Stimulated activated CD8-positive, alpha-beta memory T cell treated with anti-CD3 and anti-CD28 coated beads, Interleukin-15, amount 100 ng/mL, for 48 hours (primary cell): ENCODE data around the gene FADD.
A peak's percentile ranks its signal among the peaks of the same experiment; 100 is the strongest.
"Not testable (repeated sequence)": the region's sequence is repeated elsewhere in the genome, so short reads cannot be mapped to it uniquely, and the experiment has no call there.

Source experiments
- DNase-seq, 2 donors: peaks; one replicate each; pipeline ENCODE4 v3.0.0-alpha.2; 2020; ENCODE audit warnings: low read depth in 2 of 2

Gene FADD

DNA sequence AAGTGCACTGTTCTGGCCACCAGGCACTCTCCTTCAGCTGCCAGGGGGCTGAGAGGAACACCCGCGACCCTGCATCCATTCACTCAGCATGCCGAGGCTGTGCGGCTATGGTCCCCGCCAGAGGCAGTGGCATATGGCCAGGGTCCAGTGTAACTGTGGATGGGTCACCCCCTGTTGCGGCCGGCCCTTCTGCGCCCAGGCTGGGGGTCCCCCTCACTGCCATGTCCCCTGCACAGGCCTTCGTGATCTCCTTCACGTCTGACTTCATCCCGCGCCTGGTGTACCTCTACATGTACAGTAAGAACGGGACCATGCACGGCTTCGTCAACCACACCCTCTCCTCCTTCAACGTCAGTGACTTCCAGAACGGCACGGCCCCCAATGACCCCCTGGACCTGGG, 20.8 kb upstream of the FADD start:
- no peak for DNase-seq

DNA sequence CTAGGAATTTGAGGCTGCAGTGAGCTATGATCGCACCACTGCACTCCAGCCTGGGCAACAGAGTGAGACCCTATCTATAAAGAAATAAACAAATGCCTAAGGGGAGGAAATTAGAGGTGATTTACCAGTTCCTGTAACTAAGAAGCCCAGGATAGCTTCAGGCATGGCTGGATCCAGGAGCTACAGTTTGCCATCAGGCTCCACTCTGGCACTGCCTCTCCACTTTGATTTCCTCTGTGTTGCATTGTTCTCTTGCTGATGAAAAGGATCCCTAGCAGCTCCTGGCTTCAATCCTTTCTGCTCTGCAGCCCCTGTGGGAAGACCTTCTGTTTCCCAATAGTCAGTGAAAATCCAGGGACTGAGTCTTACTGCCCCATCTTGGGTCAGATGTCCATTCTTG, 20.1 kb upstream of the FADD start:
- no peak for DNase-seq

DNA sequence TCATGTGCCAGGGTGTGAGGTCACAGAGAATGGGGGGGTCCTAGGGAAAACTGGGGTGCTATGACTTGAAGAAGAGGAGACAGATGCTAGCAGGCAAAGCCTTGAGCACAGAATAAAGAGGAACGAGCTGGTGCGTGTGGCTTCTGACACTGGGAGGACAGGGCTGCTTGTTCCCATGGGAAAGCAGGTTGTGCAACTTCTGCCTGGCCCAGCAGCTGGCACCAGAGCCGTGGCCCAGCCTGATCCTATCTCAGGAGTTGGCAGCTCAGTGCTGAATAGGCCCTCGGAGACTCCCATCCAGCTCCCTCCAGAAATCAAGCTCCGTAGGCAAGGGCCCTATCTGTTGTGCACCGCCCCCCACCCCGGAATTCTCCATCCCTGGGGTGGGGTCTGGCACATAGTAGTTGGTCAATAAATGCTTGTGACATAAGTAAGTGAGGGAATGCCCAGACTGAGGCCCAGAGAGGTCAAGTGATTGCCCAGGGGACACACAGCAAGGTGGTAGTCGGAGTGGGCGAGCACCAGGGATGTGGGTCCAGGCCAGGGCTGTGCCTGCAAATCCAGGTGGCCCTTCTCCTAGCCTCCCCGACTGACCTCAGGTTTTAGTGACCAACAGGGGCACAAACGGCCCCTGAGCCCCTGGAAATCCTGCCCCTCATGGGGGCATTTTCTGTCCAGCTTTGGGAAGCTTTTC, 19.5 kb upstream of the FADD start:
- no peak for DNase-seq

DNA sequence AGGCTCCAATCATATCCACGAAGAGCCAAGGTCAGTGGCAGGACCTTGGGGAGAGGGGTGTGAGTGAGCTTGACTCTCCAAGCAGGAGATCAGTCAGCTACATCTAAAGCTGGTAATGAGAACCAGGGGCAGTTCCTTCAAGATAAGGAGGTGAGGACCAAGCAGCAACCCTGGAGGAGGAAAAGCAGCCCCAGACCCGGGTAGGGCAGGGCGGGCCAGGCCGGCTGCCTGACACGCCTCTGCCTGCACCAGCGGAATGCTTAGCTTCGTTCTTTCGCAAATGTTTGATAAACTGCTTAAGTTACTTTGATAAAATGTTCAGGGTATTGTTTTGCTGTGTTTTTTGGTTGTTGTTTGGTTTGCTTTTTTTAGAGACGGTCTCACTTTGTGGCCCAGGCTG, 18.7 kb upstream of the FADD start:
- DNase-seq, result no peak

DNA sequence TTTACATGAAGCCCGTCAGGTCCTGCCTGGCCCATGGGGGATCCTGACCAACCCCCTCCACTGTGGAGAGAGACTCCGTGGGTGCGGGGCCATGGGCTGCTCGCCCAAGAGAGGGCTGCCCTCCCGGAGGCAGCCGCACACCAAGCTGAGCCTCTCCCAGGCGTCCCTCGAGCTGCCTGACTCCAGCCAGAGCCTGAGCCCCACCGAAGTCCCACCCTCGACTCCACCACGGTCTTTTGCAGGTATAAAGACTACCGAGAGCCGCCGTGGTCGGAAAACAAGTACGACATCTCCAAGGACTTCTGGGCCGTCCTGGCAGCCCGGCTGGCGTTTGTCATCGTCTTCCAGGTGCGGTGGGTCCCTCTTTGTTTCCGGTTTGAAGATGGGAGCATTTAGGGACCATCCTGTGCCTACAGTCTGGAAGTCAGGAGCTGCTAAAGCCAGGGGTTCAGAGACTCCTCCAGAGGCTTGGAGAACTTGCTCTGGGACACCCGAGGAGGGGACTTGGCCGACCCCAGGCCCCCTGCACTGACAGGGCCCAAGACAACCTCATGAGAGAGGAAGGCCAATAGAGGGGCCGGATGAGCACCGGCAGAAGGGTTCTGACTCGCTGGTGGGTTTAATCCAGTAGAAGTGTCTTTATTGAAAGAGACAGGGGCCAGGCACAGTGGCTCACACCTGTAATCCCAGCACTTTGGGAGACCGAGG, 17.6 kb upstream of the FADD start:
- no peak for DNase-seq

DNA sequence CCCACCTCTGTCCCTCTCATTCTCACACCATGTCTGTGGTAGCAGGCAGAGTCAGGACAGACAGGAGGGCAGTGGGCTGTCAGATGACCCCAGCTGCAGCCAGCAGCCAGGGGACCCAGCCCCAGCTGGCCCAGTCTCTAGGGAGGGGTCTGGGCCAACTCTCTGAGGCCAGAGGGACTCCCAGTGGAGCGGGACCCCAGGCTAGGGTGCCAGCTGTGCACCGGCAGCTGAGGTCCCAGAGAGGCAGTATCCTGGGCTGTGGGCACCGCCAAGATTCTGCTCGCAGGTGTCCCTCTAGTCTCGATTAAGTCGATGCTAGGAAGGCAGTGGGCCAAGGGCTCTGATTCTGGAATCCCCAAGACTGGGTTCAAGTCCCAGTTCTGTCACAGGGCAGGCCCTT, 16.7 kb upstream of the FADD start:
- DNase-seq, result no peak

DNA sequence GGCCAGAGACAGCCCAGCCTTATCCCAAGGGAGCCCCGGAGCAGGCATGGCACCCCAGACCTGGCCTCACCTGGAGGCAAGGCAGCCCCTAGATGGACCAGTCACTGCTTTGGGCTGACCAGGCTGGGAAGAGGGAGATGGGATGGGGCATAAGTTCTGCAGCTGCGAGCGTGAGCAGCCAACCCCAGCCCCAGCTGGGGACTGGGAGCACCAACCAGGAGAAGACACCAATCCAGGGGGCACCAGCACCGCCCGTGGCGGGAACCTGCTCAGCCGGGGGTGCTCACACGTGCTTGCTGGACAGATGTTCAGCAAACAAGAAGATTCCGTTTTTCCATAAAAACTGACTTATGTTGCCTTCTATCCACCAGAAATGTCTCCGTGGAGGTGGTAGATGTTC, 16.2 kb upstream of the FADD start:
- no peak for DNase-seq

DNA sequence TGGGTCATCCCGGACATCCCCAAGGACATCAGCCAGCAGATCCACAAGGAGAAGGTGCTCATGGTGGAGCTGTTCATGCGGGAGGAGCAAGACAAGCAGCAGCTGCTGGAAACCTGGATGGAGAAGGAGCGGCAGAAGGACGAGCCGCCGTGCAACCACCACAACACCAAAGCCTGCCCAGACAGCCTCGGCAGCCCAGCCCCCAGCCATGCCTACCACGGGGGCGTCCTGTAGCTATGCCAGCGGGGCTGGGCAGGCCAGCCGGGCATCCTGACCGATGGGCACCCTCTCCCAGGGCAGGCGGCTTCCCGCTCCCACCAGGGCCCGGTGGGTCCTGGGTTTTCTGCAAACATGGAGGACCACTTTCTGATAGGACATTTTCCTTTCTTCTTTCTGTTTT, 15.3 kb upstream of the FADD start:
- no peak for DNase-seq

DNA sequence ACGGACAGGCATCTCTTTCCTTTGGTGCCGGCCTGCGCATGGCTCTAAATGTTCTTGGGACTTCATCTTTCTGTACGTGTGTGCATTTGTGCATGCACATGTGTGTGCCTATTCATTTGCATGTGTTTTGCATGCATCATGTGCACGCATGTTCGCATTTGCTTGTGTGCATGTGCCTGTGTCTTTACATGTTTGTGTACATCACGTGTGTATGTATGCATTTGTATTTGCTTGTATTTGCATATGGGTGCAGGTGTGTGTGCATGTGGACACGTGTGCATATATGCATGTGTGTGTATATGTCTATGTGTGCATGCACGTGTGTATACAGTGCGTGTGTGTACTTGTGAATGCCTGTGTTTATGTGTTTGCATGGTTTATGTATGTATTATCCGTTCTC, 13.5 kb upstream of the FADD start:
- DNase-seq, result no peak

DNA sequence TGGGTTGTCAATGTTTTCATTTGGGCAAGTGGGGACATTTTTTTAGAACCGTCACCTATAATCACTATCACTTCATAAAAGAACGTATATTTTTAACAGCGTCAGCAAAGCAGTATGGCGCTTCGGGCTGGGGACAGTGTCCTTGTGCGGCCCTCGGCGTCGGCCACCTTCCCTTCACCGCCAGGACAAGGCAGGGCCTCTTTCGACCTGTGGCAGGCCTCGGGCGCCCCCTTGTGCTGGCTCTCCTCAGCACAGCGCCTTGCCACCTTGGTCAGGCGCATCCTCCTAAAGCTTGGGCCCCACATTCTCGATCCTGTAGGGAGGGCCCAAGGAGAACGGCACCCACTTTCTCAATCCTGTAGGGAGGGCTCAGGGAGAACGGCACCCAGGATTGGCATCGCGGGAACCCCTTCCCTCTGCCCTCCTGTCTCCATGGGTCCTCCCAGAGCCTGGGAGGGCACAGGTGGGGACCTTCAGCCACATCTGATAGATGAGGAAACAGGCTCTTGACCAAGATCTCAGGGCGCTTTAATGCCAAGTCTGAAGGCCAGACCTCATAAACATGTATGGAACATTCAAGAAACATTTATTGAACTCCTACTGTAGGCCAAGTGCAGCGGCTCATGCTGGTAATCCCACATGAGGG, 11.5 kb upstream of the FADD start:
- DNase-seq, result peak; percentile 23 to 39

DNA sequence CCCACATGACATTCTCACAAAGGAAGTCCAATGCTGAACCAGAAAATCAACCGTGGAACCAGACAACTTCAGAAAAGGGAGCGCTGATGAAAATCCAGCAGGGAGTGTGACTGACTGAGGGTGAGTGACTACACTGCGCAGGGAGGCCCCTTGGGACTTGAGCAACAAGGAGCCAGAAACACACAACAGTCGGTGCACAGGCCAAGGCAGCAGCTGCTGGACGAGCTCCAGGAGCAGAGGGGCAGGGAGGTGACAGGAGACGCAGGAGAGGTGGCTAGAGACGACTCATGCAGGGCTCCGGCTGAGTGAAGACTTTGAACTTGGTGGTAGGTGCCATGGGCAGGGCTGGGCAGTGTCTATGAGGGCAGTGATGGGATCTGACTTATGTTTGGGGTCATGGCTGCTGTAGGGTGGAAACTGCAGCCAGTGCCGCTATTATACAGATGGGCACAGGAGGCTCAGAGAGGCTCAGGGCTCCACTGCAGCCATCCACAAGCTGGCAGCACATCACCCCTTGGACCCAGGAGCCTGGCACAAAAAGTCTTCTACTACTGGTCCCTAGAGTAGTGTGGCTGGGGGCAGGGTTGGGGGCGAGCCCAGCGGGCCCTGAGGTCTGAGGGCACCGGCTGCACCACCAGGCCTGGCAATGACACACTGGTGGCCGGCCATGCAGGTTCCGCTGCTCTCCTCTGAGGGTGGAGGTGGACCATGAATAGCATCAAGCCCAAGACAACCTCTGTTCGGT, 10.3 kb upstream of the FADD start:
- no peak for DNase-seq

DNA sequence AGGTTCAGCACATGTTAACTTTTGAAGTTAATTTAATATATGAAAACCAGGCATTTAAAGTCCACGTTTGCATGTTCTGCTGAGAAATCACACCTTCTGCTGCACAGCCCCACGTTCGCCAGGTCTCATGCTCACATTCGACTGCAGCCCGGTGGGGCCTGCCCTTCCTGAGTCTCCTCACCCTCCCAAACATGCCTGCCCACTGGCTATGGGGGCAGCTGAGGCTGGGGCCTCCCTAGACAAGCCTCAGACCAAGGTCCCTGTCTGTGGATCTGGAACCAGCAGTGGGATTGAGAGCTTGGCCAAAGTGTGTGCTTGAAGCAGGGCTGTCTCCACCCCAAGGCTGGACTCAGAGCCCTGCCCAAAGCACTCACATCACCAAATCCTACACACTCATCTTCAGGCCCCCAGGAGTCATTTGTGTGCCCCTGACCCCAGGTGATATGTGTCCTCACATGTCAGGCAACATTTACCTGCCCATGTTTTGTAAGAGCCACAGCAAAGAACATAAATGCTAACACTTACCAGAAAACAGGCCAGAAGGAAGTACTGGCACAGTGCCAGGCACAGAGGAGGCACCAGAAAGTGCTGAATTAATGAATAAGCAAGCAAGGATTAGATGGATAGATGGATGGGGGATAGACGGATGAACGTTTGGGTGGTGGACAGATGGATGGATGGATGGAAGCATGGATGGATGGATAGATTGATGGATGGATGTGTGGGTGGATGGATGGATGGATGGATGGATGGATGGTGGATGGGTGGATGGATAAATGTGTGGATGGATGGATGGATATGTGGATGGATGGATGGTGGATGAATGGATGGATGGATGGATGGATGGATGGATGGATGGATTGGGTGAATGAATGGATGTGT, 9.4 kb upstream of the FADD start:
- DNase-seq, result no peak

DNA sequence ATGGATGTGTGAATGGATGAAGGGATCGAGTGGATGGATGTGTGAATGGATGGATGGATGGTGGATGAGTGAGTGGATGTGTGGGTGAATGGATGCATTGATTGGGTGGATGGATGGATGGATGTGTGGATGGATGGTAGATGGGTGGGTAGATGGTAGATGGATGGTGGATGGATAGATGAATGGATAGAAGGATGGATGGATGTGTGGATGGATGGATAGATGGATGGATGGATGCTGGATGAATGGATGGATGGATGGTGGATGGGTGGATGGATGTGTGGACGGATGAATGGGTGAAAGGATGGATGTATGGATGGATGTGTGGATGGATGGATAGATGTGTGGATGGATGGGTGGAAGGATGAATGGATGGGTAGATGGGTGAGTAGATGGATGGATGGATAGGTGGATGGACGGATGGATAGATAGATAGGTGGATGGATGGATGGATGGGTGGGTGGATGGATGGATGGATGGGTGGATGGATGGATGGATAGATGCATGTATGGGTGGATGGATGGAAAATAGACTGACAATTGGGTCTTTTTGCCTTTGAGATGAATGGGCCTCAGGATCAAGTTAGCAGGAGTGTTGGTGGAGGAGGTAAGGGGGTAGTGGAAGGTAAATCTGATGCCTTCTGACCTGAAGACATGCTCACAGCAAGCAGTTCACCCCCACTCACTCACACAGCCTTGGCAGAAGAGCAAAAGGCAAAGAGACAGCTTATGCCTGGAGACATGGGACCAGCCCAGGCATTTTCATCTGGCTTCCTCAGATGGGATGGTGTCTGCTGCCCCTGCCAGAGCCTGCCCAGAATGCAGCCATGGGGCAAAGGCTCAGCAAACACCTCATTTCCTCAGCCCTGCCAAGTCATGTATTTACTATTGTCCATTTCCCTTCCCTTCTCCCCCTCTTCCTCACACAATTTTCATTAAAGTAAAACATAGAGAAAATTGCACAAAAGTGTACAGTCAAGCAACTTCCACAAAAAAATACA, 8.0 kb upstream of the FADD start:
- DNase-seq, result no peak

DNA sequence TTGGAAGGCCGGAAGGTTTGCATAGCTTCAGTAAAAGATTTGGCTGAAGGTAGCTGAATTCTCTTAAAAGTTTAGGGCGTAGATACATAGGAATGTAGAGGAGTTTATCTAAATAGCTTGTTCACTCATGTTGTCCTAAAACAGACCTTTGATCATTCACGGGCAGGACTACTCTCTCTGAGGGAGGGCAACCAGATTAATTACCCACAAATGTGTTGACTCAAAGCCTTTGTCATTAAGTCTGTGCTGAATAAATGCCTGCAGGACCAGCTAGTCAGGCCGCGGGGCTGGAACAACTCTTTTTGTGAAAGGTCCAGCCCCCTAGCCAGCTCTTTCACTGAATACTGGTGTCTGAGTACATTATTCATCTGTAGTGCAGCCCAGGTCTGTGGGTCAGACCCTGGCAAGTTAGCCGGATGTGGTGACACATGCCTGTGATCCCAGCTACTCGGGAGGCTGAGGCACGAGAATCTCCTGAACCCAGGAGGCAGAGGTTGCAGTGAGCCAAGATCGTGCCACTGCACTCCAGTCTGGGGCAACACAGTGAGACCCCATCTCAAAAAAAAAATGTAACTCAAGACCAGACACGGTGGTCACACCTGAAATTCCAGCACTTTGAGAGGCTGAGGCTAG, 2.8 kb upstream of the FADD start:
- no peak for DNase-seq

DNA sequence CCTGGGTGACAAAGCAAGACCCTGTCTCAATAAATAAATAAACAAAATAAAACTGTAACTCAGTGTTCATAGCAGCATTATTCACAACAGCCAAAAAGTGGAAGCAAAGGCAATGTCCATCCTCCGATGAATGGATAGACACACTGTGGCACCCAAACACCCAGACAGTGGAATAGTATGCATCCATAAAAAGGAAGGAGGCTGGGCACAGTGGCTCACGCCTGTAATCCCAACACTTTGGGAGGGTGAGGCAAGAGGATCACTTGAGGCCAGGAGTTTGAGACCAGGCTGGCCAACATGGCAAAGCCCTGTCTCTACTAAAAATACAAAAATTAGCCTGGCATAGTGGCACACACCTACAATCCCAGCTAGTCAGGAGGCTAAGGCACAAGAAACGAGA, 2.0 kb upstream of the FADD start:
- not testable (repeated sequence) for DNase-seq

DNA sequence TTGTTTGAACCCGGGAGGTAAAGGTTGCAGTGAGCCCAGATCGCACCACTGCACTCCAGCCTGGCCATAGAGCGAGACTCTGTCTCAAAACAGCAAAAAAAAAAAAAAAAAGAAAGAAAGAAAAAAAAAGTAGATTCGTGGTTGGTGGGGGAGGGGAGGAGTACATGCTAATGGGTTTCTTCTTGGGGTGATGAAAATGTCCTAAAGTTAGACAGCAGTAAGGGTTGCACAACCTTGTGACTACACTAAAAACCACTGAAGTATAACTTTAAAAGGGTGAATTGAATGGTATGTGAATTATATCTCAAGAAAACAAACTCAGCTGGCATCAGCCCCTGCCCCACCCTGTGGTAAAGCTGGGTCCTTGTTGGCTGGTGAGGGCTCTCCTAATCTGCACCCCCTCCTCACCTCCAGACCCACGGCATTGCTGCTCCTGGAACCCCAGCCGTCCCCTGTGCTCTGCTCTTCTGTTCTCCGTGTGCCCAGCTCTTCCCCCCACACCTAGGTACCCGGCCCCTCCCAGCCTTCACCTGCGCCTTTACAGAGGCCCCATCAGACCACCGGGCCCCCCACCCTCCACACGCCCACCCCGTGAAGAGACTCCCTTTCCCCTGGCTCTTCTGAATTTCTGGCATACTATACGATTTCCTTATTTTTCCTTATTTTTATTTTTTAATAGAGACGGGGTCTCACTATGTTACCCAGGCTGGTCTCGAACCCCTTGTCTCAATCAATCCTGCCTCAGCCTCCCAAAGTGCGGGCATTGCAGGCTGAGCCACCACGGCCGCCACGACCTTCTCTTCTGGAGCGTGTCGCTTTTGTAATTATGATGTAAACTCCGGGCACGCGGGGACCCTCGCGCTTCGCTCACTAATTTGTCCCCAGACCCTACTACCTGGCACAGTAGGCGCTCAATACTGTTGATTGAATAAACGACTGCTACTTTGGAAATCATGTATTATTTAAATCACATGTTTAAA, 924 bp upstream of the FADD start:
- DNase-seq, result no peak

DNA sequence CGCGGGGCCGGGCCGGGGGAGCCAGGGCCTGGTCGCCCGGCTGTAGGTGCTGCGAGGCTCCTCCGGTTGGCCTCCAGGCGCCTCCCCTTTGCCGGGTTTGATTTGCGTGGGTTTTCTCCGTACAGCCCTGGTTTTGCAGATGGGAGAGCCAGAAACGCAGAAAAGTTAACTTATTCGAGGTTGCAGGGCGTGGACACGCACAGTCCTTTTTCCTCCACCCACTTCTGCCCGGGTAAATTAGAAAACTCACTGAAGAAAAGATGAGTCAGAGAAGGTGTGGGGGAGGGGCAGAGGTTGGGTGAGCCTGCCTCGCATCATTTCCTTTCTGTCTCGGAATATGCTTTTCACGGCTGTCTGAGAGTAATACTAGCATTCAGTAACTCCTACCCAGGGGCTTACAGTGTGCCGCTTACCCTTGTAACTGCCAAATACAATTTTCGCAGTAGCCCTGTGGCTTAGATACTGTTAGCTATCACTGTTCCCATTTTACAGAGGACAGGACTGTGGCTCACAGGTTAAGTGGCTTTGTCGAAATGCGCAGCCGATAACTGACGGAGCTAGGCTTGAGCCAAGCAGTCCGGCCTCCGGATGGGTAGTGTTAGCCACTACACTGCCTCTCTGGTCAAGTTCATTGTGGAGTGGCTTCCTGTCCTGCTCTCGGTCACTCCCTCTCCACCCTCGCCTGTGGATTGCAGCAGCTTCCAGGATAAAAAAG, 812 bp downstream of the FADD start:
- peak; percentile 78 for DNase-seq

DNA sequence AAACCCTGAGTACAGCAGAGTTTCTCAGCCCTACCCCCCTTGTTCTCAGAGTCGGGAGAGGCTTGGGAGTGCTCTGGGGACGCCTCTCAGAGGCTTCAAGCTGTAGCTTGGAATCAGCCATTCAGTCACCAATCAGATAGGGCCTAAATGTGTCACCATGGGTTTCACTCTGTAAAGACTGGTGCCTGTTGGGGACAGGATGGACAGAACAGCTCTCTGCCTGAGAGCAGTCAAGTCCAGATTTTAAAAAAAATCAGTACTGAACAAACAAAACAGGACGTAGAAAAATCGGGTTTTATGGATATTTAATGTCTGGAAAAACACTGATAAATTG, 1.3 kb downstream of the FADD start:
- DNase-seq, result no peak
